HEK293T (cell line): Measurements from ENCODE around the gene OPHN1.
"Not testable (repeated sequence)": the region's sequence is repeated elsewhere in the genome, so short reads cannot be mapped to it uniquely, and the experiment has no call there.

Experiments
- CTCF ChIA-PET: fragments of 350-600 bp; formaldehyde crosslinking; extraction: SDS; loops from one replicate; lab custom pipeline; 2021; ENCODE audit warnings: antibody characterized with exemption, inconsistent platforms; lab: Yijun Ruan, JAX
- POLR2A ChIA-PET: fragments of 350-600 bp; formaldehyde crosslinking; extraction: SDS; loops from one replicate; lab custom pipeline; 2020; ENCODE audit warnings: antibody characterized with exemption, inconsistent platforms; lab: Yijun Ruan, JAX
- DNase-seq: peaks from one replicate; pipeline ENCODE4 v3.0.0; 2012; ENCODE audit warnings: mixed read lengths; ENCODE audit errors: extremely low spot score
- ARNT ChIP-seq: fragments of 450-650 bp; IDR thresholded peaks from 2 replicates; pipeline ENCODE4 v1.6.1; 2017; ENCODE audit warnings: mild to moderate bottlenecking
- BHLHE40 ChIP-seq: fragments of 450-650 bp; IDR thresholded peaks from 2 replicates; pipeline ENCODE4 v1.6.1; 2016; ENCODE audit warnings: mild to moderate bottlenecking, moderate library complexity, borderline replicate concordance
- CTBP1 ChIP-seq: fragments of 450-650 bp; IDR thresholded peaks from 2 replicates; pipeline ENCODE4 v1.6.1; 2016; ENCODE audit warnings: borderline replicate concordance
- ELF4 ChIP-seq: fragments of 450-650 bp; IDR thresholded peaks from 2 replicates; pipeline ENCODE4 v1.6.1; 2017; ENCODE audit warnings: antibody characterized with exemption
- FOXA1 ChIP-seq: fragments of 450-650 bp; IDR thresholded peaks from 2 replicates; pipeline ENCODE4 v1.6.1; 2016; ENCODE audit warnings: mild to moderate bottlenecking
- FOXK2 ChIP-seq: fragments of 450-650 bp; IDR thresholded peaks from 2 replicates; pipeline ENCODE4 v1.6.1; 2016; ENCODE audit warnings: mild to moderate bottlenecking
- FOXM1 ChIP-seq: fragments of 450-650 bp; IDR thresholded peaks from 2 replicates; pipeline ENCODE4 v1.6.1; 2017; ENCODE audit warnings: mild to moderate bottlenecking, borderline replicate concordance
- HDGF ChIP-seq: fragments of 450-650 bp; IDR thresholded peaks from 2 replicates; pipeline ENCODE4 v1.6.1; 2017; ENCODE audit warnings: antibody characterized with exemption, borderline replicate concordance
- L3MBTL2 ChIP-seq: fragments of 450-650 bp; conservative IDR thresholded peaks from 2 replicates; pipeline ENCODE4 v1.6.1; 2016; ENCODE audit warnings: mild to moderate bottlenecking
- LEF1 ChIP-seq: fragments of 450-650 bp; IDR thresholded peaks from 2 replicates; pipeline ENCODE4 v1.6.1; 2017; ENCODE audit warnings: mild to moderate bottlenecking, borderline replicate concordance
- NFRKB ChIP-seq: fragments of 450-650 bp; IDR thresholded peaks from 2 replicates; pipeline ENCODE4 v1.6.1; 2016; ENCODE audit warnings: mild to moderate bottlenecking, moderate library complexity
- SP1 ChIP-seq: fragments of 450-650 bp; IDR thresholded peaks from 2 replicates; pipeline ENCODE4 v1.6.1; 2017
- SUZ12 ChIP-seq: fragments of 450-650 bp; IDR thresholded peaks from 2 replicates; pipeline ENCODE4 v1.6.1; 2016; ENCODE audit warnings: mild to moderate bottlenecking
- TARDBP ChIP-seq: fragments of 450-650 bp; IDR thresholded peaks from 2 replicates; pipeline ENCODE4 v1.6.1; 2016
- ZNF384 ChIP-seq: fragments of 450-650 bp; IDR thresholded peaks from 2 replicates; pipeline ENCODE4 v1.6.1; 2016
- TF ChIP-seq, protein P1 (sequence below): fragments of 450-650 bp; IDR thresholded peaks from 2 replicates; pipeline ENCODE4 v1.6.1; 2016

Gene OPHN1

GRCh38 chrX:68288127-68288526 lies 145.2 kb downstream of the OPHN1 start:
- no peak for TF ChIP-seq ARNT
- no peak for TF ChIP-seq NFRKB
- TF ChIP-seq BHLHE40: no peak
- TF ChIP-seq, protein P1, sequence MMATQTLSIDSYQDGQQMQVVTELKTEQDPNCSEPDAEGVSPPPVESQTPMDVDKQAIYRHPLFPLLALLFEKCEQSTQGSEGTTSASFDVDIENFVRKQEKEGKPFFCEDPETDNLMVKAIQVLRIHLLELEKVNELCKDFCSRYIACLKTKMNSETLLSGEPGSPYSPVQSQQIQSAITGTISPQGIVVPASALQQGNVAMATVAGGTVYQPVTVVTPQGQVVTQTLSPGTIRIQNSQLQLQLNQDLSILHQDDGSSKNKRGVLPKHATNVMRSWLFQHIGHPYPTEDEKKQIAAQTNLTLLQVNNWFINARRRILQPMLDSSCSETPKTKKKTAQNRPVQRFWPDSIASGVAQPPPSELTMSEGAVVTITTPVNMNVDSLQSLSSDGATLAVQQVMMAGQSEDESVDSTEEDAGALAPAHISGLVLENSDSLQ: no peak
- TF ChIP-seq HDGF: no peak
- TF ChIP-seq ZNF384: no peak
- TF ChIP-seq FOXM1: no peak
- TF ChIP-seq TARDBP: no peak
- ChIA-PET CTCF (no interaction called here), POLR2A (no interaction called here)
- DNase-seq: no peak

DNA sequence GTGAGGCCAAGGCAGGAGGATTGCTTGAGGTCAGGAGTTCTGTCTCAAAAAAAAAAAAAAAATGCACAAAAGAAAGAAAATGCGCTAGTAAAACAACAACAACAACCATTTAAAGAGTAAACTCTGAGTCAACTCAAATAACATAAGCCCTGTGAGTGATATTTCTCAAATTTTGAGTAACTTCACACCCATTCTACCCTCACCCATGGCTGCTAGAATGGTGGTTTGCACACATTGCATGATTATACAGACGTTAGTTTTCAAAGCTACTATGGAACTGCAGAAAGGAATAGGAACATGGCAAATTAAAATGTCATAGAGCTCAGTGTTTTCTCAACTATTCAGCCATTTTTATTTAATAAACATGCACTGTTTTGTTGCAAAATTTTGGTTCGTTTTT lies 145.9 kb downstream of the OPHN1 start:
- ChIA-PET POLR2A (no interaction called here), CTCF (no interaction called here)
- TF ChIP-seq TARDBP (no peak), HDGF (no peak), L3MBTL2 (no peak), FOXA1 (no peak)
- DNase-seq: no peak

GRCh38 chrX:68286980-68287379 lies 146.3 kb downstream of the OPHN1 start:
- POLR2A ChIA-PET: no interaction called here
- CTCF ChIA-PET: no interaction called here
- TF ChIP-seq ZNF384: no peak
- TF ChIP-seq ARNT: no peak
- no peak for TF ChIP-seq FOXA1
- TF ChIP-seq CTBP1: no peak
- DNase-seq: no peak

- ChIA-PET POLR2A (no interaction called here), CTCF (no interaction called here)
- TF ChIP-seq FOXM1: no peak
- TF ChIP-seq TARDBP: no peak
- TF ChIP-seq CTBP1: no peak
- TF ChIP-seq LEF1: no peak
- TF ChIP-seq FOXK2: no peak
- TF ChIP-seq HDGF: no peak
- TF ChIP-seq ZNF384: no peak
- TF ChIP-seq L3MBTL2: no peak
- no peak for TF ChIP-seq NFRKB
- no peak for TF ChIP-seq SP1
- no peak for TF ChIP-seq BHLHE40
- no peak for TF ChIP-seq ELF4
- TF ChIP-seq ARNT: no peak
- no peak for TF ChIP-seq SUZ12
- TF ChIP-seq, protein P1: no peak
- TF ChIP-seq FOXA1: no peak
- DNase-seq: no peak
Measured at GRCh38 chrX:68286076-68286475, 147.2 kb downstream of the OPHN1 start.

- no peak for TF ChIP-seq TARDBP
- no peak for TF ChIP-seq ZNF384
- TF ChIP-seq ARNT: no peak
- no peak for TF ChIP-seq FOXA1
- TF ChIP-seq SP1: no peak
- TF ChIP-seq FOXM1: no peak
- no peak for TF ChIP-seq LEF1
- TF ChIP-seq FOXK2: no peak
- no peak for TF ChIP-seq ELF4
- no peak for TF ChIP-seq L3MBTL2
- TF ChIP-seq BHLHE40: no peak
- ChIA-PET POLR2A (no interaction called here), CTCF (no interaction called here)
- no peak for DNase-seq
Measured at GRCh38 chrX:68284281-68284904, 148.9 kb downstream of the OPHN1 start.

DNA sequence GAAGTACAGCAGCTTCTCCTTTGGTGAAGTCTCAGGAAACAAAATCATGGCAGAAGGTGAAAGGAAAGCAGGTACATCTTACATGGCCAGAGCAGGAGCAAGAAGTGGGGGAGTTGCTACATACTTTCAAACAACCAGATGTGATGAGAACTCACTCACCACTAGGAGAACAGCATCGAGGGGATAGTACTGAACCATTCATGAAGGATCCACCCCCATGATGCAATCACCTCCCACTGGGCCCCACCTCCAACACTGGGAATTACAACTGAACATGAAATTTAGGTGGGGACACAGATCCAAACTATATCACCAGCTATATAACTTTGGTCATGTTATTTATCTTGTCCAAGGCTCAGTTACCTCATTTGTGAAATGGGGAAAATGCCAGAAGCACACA lies 159.4 kb downstream of the OPHN1 start:
- ChIA-PET CTCF (no interaction called here), POLR2A (no interaction called here)
- DNase-seq: no peak
- TF ChIP-seq ARNT (no peak), NFRKB (no peak), SP1 (no peak), BHLHE40 (no peak), LEF1 (no peak), ZNF384 (no peak), L3MBTL2 (no peak)
- TF ChIP-seq, protein P1: no peak

- CTCF ChIA-PET, POLR2A ChIA-PET: not testable (repeated sequence)
Measured at GRCh38 chrX:68264793-68265192, 168.5 kb downstream of the OPHN1 start.

More at GRCh38 chrX:68264793-68265192, 168.5 kb downstream of the OPHN1 start:
- DNase-seq: not testable (repeated sequence)
